Smooth muscle cell (in vitro differentiated cells): ENCODE measurements around the gene FERMT3. TPM values are rescaled to one million over a fixed set of nuclear protein-coding genes. Genes with fewer than 3 reads are reported as not detected.

Experiments used
- DNase-seq: peaks from one replicate; lab custom pipeline; 2025; ENCODE audit not compliant: unreplicated experiment; lab: John Stamatoyannopoulos, UW
- H2AFZ ChIP-seq: fragments of 200-600 bp; sonication (generic); 2 replicates; pipeline ENCODE4 v1.6.0; 2016; ENCODE audit warnings: antibody characterized with exemption, low read depth, mild to moderate bottlenecking
- H3F3A ChIP-seq: fragments of 200-600 bp; sonication (generic); 2 replicates; pipeline ENCODE4 v1.6.0; 2017; ENCODE audit warnings: antibody characterized with exemption, low read depth
- H3K27ac ChIP-seq: fragments of 200-600 bp; sonication (generic); 2 replicates; pipeline ENCODE4 v1.5.1; 2016; ENCODE audit warnings: low read depth, mild to moderate bottlenecking
- H3K27me3 ChIP-seq: fragments of 200-600 bp; sonication (generic); 2 replicates; pipeline ENCODE4 v1.6.1; 2016; ENCODE audit warnings: low read depth, mild to moderate bottlenecking
- H3K36me3 ChIP-seq: fragments of 200-600 bp; sonication (generic); 2 replicates; pipeline ENCODE4 v1.5.1; 2016; ENCODE audit warnings: low read depth
- H3K4me1 ChIP-seq: fragments of 200-600 bp; sonication (generic); 2 replicates; pipeline ENCODE4 v1.5.1; 2016; ENCODE audit warnings: low read depth
- H3K4me2 ChIP-seq: fragments of 200-600 bp; sonication (generic); 2 replicates; pipeline ENCODE4 v1.6.0; 2016; ENCODE audit warnings: mild to moderate bottlenecking
- H3K4me3 ChIP-seq: fragments of 200-600 bp; sonication (generic); 2 replicates; pipeline ENCODE4 v1.5.1; 2016; ENCODE audit warnings: mild to moderate bottlenecking
- H3K79me2 ChIP-seq: fragments of 200-600 bp; sonication (generic); 2 replicates; pipeline ENCODE4 v1.6.0; 2016; ENCODE audit warnings: low read depth, mild to moderate bottlenecking
- H3K9ac ChIP-seq: fragments of 200-600 bp; sonication (generic); 2 replicates; pipeline ENCODE4 v1.6.0; 2016; ENCODE audit warnings: low read depth
- H3K9me3 ChIP-seq: fragments of 200-600 bp; sonication (generic); replicated peaks from 2 replicates; pipeline ENCODE4 v1.5.1; 2016; ENCODE audit warnings: low read depth
- H4K20me1 ChIP-seq: fragments of 200-600 bp; sonication (generic); 2 replicates; pipeline ENCODE4 v1.6.0; 2016; ENCODE audit warnings: low read depth
- WGBS: methylation state at CpG from one replicate; pipeline ENCODE4 v1.1.7; 2016; ENCODE audit warnings: low lambda C conversion rate; 5-methylcytosine and 5-hydroxymethylcytosine counted together
- polyA plus RNA-seq: library from polyadenylated mRNA; unstranded; fragments of >200 nt; fragmentation: Nextera tagmentation; extraction: Ambion mirVana; gene quantifications from 2 replicates; pipeline ENCODE4 v1.2.1, GENCODE V29; 2016
- total RNA-seq: library from RNA; depleted of rRNA; stranded (reverse); fragments of >200 nt; gene quantifications from 2 replicates; pipeline ENCODE4 v1.2.3, GENCODE V29; 2014
- TF ChIP-seq, protein P1 (sequence below): fragments of 200-600 bp; sonication (generic); IDR thresholded peaks from 2 replicates; pipeline ENCODE4 v1.5.1; 2017; ENCODE audit warnings: borderline replicate concordance, mild to moderate bottlenecking, antibody characterized with exemption; ENCODE audit not compliant: insufficient read depth, poor library complexity, severe bottlenecking

FERMT3 gene
- total and polyA plus RNA-seq, 2 experiments from 2014 or later, result 1.2 to 3.7 TPM

- H3K4me1 ChIP-seq, result no peaks in the 10 kb centered on the region
- no peak overlapping the region for H2AFZ ChIP-seq
- no peak overlapping the region for H3K4me3 ChIP-seq
- 59% methylated on average over 9 of the region's 9 CpGs for WGBS
- H3F3A ChIP-seq, result no peaks in the 10 kb centered on the region
- peaks cover 12% of the 10 kb centered on the region for H3K79me2 ChIP-seq
- TF ChIP-seq, protein P1, sequence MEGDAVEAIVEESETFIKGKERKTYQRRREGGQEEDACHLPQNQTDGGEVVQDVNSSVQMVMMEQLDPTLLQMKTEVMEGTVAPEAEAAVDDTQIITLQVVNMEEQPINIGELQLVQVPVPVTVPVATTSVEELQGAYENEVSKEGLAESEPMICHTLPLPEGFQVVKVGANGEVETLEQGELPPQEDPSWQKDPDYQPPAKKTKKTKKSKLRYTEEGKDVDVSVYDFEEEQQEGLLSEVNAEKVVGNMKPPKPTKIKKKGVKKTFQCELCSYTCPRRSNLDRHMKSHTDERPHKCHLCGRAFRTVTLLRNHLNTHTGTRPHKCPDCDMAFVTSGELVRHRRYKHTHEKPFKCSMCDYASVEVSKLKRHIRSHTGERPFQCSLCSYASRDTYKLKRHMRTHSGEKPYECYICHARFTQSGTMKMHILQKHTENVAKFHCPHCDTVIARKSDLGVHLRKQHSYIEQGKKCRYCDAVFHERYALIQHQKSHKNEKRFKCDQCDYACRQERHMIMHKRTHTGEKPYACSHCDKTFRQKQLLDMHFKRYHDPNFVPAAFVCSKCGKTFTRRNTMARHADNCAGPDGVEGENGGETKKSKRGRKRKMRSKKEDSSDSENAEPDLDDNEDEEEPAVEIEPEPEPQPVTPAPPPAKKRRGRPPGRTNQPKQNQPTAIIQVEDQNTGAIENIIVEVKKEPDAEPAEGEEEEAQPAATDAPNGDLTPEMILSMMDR, result no peak
- no peaks in the 10 kb centered on the region for H3K9me3 ChIP-seq
- no peaks in the 10 kb centered on the region for H3K27me3 ChIP-seq
- no peak for DNase-seq
- H3K4me2 ChIP-seq, result no peak overlapping the region
- no peak overlapping the region for H3K27ac ChIP-seq
- H3K36me3 ChIP-seq, result peaks cover 34% of the 10 kb centered on the region
- no peak overlapping the region for H3K9ac ChIP-seq
- peaks cover 47% of the 10 kb centered on the region for H4K20me1 ChIP-seq
Observed at GRCh38 chr11:64196626-64197025, 9.9 kb upstream of the FERMT3 start.

DNA sequence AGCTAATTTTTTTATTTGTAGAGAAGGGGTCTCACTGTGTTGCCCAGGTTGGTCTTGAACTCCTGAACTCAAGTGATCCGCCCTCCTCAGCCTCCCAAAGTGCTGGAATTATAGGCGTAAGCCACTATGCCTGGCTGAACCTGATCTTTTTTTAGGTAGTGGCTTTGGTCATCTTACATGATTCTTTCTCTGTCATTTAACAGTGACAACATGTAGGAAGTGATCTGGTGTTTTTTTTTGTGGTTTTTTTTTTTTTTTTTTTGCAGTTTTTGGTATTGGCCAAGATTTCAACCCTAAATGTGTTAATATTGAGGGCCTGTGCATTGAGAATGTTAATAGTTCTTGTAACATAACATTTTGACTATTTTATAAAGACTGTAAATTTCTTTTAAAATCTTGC lies 8.0 kb upstream of the FERMT3 start:
- Histone ChIP-seq H3K27me3 (no peaks in the 10 kb centered on the region), H3K4me3 (no peak overlapping the region), H3K79me2 (peaks cover 5% of the 10 kb centered on the region), H3K4me1 (no peaks in the 10 kb centered on the region), H3K9me3 (no peaks in the 10 kb centered on the region), H3K4me2 (no peak overlapping the region), H3K9ac (no peak overlapping the region), H2AFZ (no peak overlapping the region), H3K36me3 (peaks cover 38% of the 10 kb centered on the region), H3F3A (no peaks in the 10 kb centered on the region), H4K20me1 (peaks cover 33% of the 10 kb centered on the region), H3K27ac (no peak overlapping the region)
- TF ChIP-seq, protein P1, result no peak
- WGBS, result 95% methylated on average over 2 of the region's 2 CpGs
- DNase-seq, result no peak

- Histone ChIP-seq H3K79me2 (no peaks in the 10 kb centered on the region), H3K4me2 (no peak overlapping the region), H3K27ac (no peak overlapping the region), H3K9ac (no peak overlapping the region), H2AFZ (no peak overlapping the region), H3K36me3 (peaks cover 25% of the 10 kb centered on the region), H3K9me3 (no peaks in the 10 kb centered on the region), H3F3A (no peaks in the 10 kb centered on the region), H3K27me3 (no peaks in the 10 kb centered on the region), H3K4me1 (no peaks in the 10 kb centered on the region), H4K20me1 (peaks cover 17% of the 10 kb centered on the region), H3K4me3 (no peak overlapping the region)
- TF ChIP-seq, protein P1, result no peak
- DNase-seq, result no peak
- WGBS, result 95% methylated on average over 3 of the region's 3 CpGs
Observed at GRCh38 chr11:64201543-64201942, 5.0 kb upstream of the FERMT3 start.

GRCh38 chr11:64202992-64203391 lies 3.5 kb upstream of the FERMT3 start:
- no peaks in the 10 kb centered on the region for H3K4me1 ChIP-seq
- H3F3A ChIP-seq, result no peaks in the 10 kb centered on the region
- H3K27me3 ChIP-seq, result no peaks in the 10 kb centered on the region

More at GRCh38 chr11:64202992-64203391, 3.5 kb upstream of the FERMT3 start:
- TF ChIP-seq, protein P1, result no peak
- WGBS, result 98% methylated on average over 9 of the region's 9 CpGs
- peaks cover 5% of the 10 kb centered on the region for H4K20me1 ChIP-seq
- no peaks in the 10 kb centered on the region for H3K79me2 ChIP-seq
- H3K9me3 ChIP-seq, result no peaks in the 10 kb centered on the region
- H3K4me2 ChIP-seq, result no peak overlapping the region
- no peak overlapping the region for H3K4me3 ChIP-seq
- peaks cover 13% of the 10 kb centered on the region for H3K36me3 ChIP-seq
- H3K27ac ChIP-seq, result no peak overlapping the region
- no peak for DNase-seq
- no peak overlapping the region for H3K9ac ChIP-seq
- no peak overlapping the region for H2AFZ ChIP-seq
